ENCODE data around the gene COL15A1.

Gene COL15A1

GRCh38 chr9:98943682-98944056 is at the start of gene COL15A1:
Gene COL15A1, plus strand, starts transcription at chr9:98943907. Its CDS starts 155 bp downstream, at chr9:98944062.
- H3K4me3 ChIP-seq, result peak within 1 kb of the TSS; percentile 80
- peak within 1 kb of the TSS; percentile 81 to 88 for H3K27ac ChIP-seq
- peak; percentile 79 for DNase-seq (ENCODE audit: low spot score)
- TF ChIP-seq CTCF (IDR thresholded peaks at IDR 0.05), result no peak

- no peak for TF ChIP-seq CTCF (IDR thresholded peaks at IDR 0.05)
- Histone ChIP-seq H3K4me3 (no peak overlapping the region), H3K27ac (no peak overlapping the region)
- DNase-seq (ENCODE audit: low spot score), result no peak
Measured at GRCh38 chr9:98894171-98894570, 49.5 kb upstream of the COL15A1 start.

- Histone ChIP-seq H3K27ac (no peak overlapping the region), H3K4me3 (no peak overlapping the region)
- no peak for TF ChIP-seq CTCF (IDR thresholded peaks at IDR 0.05)
- DNase-seq (ENCODE audit: low spot score), result no peak
Measured at GRCh38 chr9:98894761-98895160, 48.9 kb upstream of the COL15A1 start.

GRCh38 chr9:98896632-98897031 is 47.1 kb upstream of the COL15A1 start:
- Histone ChIP-seq H3K27ac (no peak overlapping the region), H3K4me3 (no peak overlapping the region)
- no peak for DNase-seq (ENCODE audit: low spot score)
- no peak for TF ChIP-seq CTCF (IDR thresholded peaks at IDR 0.05)

GRCh38 chr9:98897745-98898144 is 46.0 kb upstream of the COL15A1 start:
- no peak overlapping the region for H3K4me3 ChIP-seq
- DNase-seq (ENCODE audit: low spot score), result no peak
- TF ChIP-seq CTCF (IDR thresholded peaks at IDR 0.05), result no peak
- no peak overlapping the region for H3K27ac ChIP-seq

GRCh38 chr9:98899408-98900056 is 44.2 kb upstream of the COL15A1 start:
- H3K27ac ChIP-seq, result no peak overlapping the region
- no peak overlapping the region for H3K4me3 ChIP-seq
- no peak for DNase-seq (ENCODE audit: low spot score)
- no peak for TF ChIP-seq CTCF (IDR thresholded peaks at IDR 0.05)

GRCh38 chr9:98900244-98900643 is 43.5 kb upstream of the COL15A1 start:
- TF ChIP-seq CTCF (IDR thresholded peaks at IDR 0.05), result no peak

More at GRCh38 chr9:98900244-98900643, 43.5 kb upstream of the COL15A1 start:
- H3K4me3 ChIP-seq, result no peak overlapping the region
- DNase-seq (ENCODE audit: low spot score), result no peak
- H3K27ac ChIP-seq, result no peak overlapping the region
